ENCODE data around the gene TBC1D2. TPM values are rescaled to one million over a fixed set of nuclear protein-coding genes. Genes with fewer than 3 reads are reported as not detected.

The TBC1D2 gene
- polyA plus RNA-seq, 4 donors = 3.1 to 4.9 (median 3.6) TPM

DNA sequence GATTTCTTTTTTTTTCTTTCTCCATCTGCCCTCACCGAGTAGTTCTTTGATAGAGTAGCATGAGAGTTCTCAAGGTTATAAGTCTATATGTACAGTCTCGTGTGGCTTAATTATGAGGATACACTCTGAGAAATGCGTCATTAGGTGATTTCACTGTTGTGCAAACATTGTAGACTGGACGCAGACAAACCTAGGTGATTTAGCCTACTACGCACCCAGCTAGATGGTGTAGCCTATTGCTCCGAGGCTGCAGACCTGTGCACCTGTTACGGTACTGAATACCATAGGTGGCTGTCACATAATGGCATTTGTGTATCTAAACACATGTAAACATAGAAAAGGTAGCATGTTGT lies 36.1 kb downstream of the TBC1D2 start:
- no peak for DNase-seq (ENCODE audit: low read depth in 4 of 4, low spot score in 2 of 4)

DNA sequence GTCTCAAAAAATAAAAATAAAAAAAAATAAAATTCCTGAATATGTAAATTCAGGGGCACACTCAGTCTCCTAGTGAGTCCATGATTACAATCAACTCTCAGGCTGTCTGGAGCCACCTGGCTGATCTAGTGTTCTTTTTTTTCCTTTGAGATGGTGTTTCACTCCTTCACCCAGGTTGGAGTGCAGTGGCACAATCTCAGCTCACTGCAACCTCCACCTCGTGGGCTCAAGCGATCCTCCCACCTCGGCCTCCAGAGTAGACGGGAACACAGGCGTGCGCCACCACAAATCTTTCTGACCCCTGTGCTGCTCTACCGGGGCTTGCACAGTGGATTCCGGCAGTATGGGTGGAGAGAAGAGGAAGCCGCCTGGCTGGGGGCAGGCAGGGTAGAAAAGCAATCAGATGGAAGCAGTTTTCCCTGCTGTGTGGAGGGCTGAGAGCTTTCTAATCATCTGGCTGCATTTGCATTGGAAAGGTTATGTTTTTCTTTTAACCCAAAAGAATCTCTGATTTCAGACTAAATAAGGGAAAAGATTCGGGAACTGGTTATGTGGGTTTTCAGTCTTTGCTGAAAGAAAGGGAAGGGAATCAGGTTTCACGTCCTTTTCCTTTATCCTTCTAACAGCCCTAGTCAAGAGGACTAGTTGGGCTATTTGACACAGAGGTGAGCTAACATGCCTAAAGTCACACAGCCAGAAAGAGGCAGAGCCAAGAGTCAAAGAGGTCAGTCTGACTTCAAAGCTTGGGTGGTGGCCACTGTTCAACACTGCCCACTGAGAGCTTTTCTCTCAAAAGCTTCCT lies 36.7 kb downstream of the TBC1D2 start:
- DNase-seq (ENCODE audit: low read depth in 4 of 4, low spot score in 2 of 4) = no peak

DNA sequence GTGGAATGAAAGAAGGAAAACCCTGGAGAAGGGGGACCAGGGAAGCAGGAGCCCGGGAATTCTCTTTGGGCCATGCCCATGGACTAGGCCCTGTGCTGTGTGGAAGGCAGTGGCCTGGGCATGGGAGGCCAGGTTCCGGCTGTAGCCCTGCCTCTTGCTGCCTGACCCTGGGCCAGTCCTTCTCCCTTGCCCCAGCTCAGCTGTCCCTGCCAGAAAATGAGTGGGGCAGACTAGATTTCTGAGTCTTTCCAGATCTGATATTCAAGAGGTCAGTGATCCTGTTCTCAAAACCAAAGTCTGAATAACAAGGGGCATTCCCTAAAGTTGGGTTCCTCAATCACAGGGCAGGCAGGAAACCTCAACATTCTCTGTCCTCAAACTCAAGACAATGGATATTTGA lies 38.2 kb downstream of the TBC1D2 start:
- no peak for DNase-seq (ENCODE audit: low read depth in 4 of 4, low spot score in 2 of 4)

DNA sequence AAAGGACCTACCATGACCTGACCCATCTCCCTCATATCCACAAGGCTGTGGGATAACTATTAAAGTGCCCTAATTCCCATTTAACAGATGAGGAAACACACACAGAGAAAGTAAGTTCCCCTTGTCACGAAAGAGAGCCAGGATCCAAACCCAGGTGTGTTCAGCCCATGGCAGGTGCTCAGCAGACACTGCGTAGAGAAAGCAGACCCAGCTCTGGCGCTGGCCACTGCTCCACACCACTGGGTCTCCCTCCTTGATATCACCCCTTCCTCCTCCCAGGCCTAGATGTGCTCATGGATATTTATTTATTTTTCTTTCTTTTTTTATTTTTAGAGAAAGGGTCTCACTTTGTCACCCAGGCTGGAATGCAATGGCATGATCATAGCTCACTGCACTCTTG lies 39.1 kb downstream of the TBC1D2 start:
- no peak for DNase-seq (ENCODE audit: low read depth in 4 of 4, low spot score in 2 of 4)

DNA sequence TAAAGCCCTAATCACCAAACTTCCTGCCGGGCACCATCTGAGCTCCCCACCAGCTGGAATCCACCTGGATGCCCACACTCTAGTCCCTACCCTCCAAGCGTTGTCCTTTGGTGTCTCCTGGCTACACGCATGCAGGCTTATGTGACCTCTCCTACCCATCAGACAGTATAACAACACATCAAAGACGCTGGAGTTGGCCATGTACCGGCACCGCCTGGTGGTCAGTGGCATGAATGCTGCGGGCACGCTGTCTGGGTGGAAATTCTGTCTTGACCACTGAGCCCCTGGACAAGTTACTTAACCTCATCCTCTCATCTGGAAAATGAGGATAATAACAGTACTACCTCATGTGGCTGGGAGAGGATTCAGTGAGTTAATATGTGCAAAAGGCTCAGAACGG lies 39.6 kb downstream of the TBC1D2 start:
- no peak for DNase-seq (ENCODE audit: low read depth in 4 of 4, low spot score in 2 of 4)

DNA sequence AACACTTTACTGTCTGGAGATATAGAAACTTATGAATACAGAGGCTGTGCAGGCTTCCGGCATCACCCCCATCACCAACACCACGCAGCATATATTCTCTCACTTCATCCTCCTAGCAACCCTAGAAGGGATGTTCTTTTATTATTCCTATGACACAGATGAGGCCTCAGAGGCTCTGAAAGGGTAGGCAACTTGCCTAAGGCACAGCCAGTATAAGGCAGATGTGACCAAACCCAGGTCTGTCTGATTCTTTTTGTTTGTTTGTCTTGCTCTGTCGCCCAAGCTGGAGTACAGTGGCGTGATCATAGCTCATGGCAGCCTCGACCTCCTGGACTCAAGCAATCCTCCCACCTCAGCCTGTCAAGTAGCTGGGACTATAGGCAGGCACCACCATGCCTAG lies 40.2 kb downstream of the TBC1D2 start:
- DNase-seq (ENCODE audit: low read depth in 4 of 4, low spot score in 2 of 4) = no peak

DNA sequence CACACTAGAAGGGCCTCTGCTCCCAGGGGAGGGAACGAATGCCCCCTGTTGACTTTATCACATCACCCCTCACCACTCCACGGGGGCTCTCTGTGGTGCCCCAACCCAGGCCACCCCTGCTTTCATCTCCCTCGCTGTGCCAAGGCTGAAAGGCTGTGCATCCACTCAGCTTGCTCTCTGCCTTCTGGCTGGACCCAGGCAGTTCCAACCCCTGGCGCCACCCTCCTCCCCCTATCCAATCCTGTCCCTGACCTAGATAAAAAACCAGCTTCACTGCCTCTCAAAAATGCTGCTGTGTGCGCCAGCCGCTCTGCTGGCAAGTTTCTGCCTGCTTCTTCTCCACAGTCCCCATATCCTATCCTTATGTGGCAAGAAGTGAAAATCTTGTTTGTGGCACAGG lies 40.6 kb downstream of the TBC1D2 start:
- no peak for DNase-seq (ENCODE audit: low read depth in 4 of 4, low spot score in 2 of 4)

DNA sequence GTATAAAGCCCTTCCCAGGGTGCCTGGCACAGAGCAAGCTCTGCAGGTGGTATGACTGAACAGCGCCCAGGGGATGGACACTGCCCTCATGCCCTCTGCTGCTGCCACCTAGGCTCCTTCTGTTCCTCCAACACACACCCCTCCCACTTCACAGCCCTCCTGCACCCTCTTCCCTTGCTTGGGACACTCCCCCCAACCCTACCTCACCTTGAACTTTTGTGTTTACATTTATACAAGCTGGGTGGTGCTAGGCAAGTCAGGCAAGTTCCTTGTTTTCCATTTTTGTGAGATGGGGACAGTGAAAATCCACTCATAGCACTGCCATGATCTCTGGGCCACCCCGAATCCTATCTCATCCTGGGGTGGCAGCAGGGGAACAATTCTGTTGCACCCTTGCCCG lies 44.2 kb downstream of the TBC1D2 start:
- DNase-seq (ENCODE audit: low read depth in 4 of 4, low spot score in 2 of 4) = no peak

DNA sequence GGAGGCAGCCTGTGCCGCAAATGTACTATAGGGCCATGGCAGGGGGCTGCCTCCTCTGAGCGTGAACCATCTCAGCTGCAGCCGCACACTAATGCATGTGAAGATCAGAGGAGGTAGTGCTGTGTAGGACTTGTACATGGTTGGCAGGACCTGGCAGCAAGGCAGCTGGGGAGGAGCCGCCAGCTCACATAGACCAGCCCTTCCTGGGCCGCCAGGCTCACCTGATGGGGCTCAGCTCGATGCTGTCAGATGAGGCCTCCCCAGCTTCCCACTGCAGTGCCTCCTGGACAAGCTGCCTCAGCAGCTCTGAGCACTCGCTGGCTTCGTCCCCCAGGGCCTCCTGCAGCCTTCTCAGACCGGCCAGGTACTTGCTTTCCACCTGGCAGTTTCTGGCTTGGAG lies 45.0 kb downstream of the TBC1D2 start:
- DNase-seq (ENCODE audit: low read depth in 4 of 4, low spot score in 2 of 4) = no peak

DNA sequence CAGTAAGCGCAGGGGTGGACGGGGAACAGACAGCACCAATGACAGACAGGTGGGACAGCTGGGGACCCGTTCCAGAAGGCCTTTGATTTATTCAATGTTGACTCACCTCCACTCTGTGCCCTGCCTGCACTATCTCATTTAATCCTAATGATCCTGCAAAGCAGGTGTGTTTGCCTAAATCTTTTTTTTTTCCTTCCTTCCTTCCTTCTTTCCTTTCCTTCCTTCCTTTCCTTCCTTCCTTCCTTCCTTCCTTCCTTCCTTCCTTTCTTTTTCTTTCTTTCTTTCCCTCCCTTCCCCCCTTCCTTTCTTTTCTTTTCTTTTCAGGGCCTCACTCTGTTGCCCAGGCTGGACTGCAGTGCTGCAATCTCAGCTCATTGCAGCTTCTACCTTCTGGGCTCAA lies 45.9 kb downstream of the TBC1D2 start:
- no peak for DNase-seq (ENCODE audit: low read depth in 4 of 4, low spot score in 2 of 4)

DNA sequence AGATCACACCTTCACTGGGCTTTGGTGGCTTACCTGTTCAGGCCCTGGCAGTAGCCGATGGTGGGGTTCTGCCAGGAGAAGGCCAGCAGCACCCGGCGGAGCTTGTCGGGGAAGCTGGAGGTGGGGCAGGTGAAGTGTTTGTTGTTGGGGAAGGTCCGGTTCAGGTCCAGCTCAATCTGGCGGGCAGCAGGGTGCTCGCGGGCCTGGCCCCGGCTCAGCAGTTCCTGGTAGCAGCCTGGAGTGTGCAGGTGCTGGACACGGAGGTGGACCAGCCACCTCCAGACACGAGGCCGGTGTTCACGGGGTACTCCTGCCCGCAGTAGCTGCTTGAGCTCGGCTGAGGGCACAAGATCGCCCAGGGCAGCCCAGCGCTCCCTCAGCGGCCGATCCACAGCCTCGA lies 46.8 kb downstream of the TBC1D2 start:
- no peak for DNase-seq (ENCODE audit: low read depth in 4 of 4, low spot score in 2 of 4)

DNA sequence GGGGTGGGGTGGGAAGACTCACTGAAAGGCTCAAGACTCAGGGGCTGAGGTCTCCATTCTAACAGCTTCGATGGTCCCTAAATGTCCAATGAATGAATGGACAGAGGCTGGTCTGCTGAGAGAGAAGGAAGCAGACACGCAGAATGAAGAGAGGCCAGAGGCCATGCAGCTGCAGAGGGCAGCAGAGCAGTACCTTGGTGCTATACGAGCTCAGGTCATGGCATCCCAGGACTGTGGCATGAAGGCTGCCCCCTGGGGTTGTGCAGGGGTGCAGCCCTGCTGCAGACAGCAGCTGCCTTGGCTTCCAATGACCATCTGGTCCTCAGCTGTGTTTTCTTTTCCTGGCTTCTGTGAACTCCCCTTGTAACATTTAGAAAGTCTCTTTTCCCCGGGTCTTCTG lies 47.8 kb downstream of the TBC1D2 start:
- DNase-seq (ENCODE audit: low read depth in 4 of 4, low spot score in 2 of 4) = no peak

DNA sequence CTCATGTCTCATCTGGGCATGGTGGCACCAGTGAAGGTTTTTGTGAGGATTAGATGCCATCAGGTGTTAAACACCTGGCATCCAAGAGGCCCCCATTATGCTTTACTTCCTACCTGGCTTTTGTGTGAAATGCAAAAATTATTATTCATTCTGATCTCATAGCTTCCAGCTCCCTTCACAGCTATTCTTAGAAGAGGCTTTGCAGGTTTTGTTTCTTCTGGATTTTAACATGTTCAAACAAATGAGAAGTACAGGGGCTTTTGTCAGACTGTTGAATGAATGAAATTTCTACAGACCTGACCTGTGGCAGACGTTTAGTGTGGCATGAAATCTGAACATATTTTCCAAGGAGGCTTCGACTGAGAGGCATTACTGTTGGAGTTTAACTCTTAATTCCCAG lies 48.7 kb downstream of the TBC1D2 start:
- no peak for DNase-seq (ENCODE audit: low read depth in 4 of 4, low spot score in 2 of 4)

DNA sequence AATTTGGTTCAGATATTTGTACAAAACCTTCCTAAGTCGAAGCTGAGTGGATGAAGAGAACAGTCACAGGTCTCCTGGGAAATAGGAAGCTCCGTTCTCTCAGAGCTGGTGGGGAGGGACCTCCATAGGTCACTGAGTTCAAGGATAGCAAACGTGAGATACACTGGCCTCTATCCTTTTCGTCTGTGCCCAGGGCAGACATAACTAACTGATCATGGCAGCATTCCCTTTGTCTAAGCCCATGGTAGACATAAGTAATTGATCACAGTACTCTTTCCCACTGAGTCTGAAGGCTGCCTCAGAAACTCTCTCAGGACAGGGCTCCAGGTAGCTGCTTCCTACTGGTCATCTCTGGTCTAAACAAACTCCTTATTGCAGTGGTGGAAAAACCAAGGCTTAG lies 50.8 kb downstream of the TBC1D2 start:
- DNase-seq (ENCODE audit: low read depth in 4 of 4, low spot score in 2 of 4) = no peak

DNA sequence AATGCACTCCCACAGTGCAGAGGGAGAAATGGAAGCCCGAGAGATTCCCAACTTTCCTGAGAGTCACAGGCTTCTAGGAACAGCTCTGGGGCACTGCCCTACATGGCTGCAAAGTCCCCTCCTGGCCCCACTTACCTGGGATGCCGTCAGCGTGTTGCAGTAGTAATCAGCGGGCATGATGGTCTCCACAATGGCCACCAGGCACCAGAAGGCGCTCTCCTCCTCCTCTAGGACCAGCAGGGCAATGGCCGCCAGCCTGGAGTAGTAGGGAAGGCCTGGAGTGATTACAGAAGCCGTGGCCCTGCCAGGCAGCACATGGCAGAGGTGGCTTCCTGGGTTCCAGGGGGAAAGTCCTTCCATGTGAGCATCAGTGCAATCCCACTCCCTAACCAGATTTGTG lies 52.3 kb downstream of the TBC1D2 start:
- no peak for DNase-seq (ENCODE audit: low read depth in 4 of 4, low spot score in 2 of 4)

DNA sequence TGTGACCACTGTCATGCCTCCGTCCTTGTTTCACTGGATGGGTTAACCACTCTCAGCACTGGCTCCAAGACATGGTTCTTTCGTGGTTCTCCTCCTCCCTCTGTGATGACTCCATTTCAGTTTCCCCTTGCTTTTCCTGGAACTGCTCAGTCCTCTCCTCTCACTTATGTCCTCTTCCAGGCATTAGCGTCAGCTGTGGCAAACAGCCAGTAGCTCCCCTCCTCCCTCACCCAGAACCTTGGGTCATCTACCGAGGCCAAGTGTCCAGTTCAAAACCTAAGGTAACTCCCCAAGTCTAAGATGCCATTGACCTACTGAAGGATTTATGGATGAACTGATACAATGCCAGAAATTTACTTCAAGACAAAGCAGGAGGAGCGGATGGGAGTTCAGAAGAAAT lies 53.2 kb downstream of the TBC1D2 start:
- DNase-seq (ENCODE audit: low read depth in 4 of 4, low spot score in 2 of 4) = no peak

DNA sequence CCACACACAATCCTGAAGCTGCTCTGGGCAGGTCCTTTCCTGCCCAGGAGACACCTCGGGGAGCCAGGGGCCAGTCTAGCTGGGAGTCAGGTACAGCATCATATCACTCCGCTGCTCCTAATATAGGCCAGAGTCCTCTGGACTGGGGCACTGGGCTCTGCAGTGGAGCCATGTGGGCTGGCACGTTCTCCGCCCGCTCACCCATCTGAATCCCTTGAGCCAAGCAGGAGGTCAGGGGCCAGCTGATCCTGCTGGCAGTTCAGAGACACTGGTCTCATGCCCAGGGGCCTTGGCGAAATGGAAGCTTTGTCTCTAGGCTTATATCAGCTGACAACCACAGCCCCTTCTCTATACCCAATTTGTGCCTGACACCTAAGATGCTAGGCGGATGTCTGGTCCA lies 53.7 kb downstream of the TBC1D2 start:
- DNase-seq (ENCODE audit: low read depth in 4 of 4, low spot score in 2 of 4) = no peak

DNA sequence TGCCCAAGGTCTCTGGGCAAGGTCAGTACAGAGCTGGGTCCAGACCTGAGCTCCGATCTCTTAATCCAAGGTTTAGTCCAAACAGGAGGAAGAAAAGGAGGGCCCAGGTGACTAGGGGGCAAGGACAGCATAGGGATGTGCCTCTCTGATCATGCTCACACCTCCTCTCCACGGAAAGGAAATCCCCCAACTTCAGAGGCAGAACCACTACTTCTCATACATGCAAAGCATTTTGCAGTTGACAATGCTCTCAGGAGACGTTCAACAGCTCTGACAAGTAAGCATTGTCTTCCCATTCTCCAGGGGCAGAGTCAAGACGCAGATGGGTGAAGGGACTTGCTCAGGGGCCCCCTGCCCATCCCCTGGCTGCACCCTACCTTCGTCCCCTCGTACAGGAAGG lies 54.3 kb downstream of the TBC1D2 start:
- DNase-seq (ENCODE audit: low read depth in 4 of 4, low spot score in 2 of 4) = no peak

DNA sequence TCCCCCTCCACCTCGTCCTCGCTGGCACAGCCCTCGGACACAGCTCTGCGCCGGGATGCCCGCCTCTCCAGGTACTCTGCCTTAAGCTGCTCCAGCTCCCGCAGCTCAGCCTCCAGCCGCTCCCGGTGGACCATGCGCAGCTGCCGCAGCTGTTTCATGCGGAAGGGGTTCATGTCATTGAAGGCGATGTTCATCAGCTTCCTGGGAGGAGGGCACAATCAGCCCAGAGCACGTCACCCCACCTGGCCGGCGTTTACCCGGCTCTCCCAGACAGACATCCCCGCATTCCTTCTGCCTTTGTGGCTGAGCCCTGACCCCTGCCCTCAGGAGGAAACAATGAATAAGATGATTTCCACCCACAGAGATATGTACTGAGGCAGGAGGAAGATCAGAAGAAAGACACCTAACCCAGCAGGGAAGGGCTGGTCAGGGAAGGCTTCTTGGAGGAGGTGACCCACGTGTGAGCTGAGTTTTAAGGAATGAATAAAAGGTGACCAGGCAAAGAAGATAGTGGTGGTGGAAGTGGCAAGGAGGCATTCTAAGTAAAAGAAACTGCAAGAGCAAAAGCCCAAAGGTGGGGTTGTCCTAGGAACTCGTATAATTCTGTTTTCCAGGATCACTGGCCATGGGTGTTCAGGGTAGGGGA lies 55.9 kb downstream of the TBC1D2 start:
- DNase-seq (ENCODE audit: low read depth in 4 of 4, low spot score in 2 of 4) = no peak

DNA sequence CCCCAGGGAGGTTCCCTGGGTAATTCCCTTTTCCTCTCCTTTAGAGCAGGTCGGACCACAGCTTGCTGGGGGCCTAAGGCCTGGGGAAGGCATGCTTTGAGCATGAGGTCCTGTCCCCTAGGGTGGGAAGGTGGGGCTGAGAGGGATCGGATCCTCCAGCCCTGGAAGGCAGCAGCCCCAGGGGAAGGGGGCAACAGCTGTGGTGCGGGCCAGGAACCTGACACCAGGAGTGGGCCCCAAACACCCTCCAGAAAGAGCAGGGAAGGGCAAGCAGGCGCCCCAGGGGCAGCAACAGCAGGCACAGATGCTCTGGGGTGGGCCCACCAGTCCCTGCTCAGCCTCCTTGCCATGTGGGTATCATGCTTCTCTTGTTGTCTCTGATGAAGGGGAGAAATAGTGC lies 59.8 kb downstream of the TBC1D2 start:
- DNase-seq (ENCODE audit: low read depth in 4 of 4, low spot score in 2 of 4) = no peak

DNA sequence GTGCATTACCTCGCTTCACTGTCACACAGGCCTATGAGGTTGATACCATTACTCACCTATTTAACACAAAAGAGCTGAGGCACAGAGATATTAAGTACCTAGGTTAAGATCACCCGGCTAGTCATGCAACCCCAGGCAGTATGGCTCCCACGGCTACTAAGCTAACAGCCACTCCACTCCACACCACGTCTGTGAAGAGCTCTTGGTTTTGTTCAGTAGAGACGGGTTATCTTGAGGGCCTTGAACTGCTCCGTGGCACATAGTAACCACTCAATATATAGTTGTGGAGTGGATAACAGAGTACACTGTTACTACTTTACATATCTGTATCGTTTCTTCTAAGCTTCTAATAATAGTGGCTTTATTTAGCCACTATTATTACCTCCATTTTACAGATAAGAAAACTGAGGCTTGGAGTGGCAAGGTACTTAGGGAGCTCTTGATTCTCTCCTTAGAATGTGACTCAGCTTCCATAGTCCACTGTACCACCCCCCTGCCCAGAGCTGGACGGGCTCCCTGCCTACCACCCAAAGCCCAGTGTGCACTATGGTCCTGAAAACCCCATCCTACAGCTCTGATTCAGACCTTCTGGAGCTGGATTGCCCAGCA lies 62.0 kb downstream of the TBC1D2 start:
- no peak for DNase-seq (ENCODE audit: low read depth in 4 of 4, low spot score in 2 of 4)
